Aorta (tissue), 5 donors: ENCODE results near the gene UBR4. TPM values are rescaled to one million over a fixed set of nuclear protein-coding genes. Genes with fewer than 3 reads are reported as not detected.
"Not testable (repeated sequence)": the region's sequence is repeated elsewhere in the genome, so short reads cannot be mapped to it uniquely, and the experiment has no call there.

Source experiments
- ATAC-seq: fragments of 200-7000 bp; cut with Tn5 transposase; one replicate; pipeline ENCODE4 v1.9.1; 2022; ENCODE audit warnings: moderate library complexity; ENCODE audit not compliant: low FRiP score
- DNase-seq, 2 donors: peaks; one replicate each; pipeline ENCODE4 v3.0.0-alpha.2; 2020
- H3K27ac ChIP-seq, 2 donors: one replicate each; pipeline ENCODE4 v1.5.1; 2013; ENCODE audit warnings: low read length in 2 of 2, mild to moderate bottlenecking in 2 of 2, moderate library complexity in 2 of 2, control low read depth in 1 of 2, inconsistent platforms in 1 of 2, low read depth in 1 of 2
- H3K27me3 ChIP-seq, 2 donors: one replicate each; pipeline ENCODE4 v1.6.1; 2013; ENCODE audit warnings: control low read depth in 1 of 2, low read length in 1 of 2, mild to moderate bottlenecking in 1 of 2, moderate library complexity in 1 of 2; ENCODE audit not compliant: insufficient read depth in 2 of 2, control insufficient read depth in 1 of 2
- H3K36me3 ChIP-seq, 2 donors: one replicate each; pipeline ENCODE4 v1.6.1; 2013; ENCODE audit warnings: control low read depth in 1 of 2, low read length in 1 of 2, mild to moderate bottlenecking in 1 of 2; ENCODE audit not compliant: insufficient read depth in 2 of 2, control insufficient read depth in 1 of 2
- H3K4me1 ChIP-seq, 2 donors: one replicate each; pipeline ENCODE4 v1.6.1; 2013; ENCODE audit warnings: low read length in 2 of 2, control low read depth in 1 of 2, mild to moderate bottlenecking in 1 of 2, moderate library complexity in 1 of 2; ENCODE audit not compliant: insufficient read depth in 2 of 2, control insufficient read depth in 1 of 2
- H3K4me3 ChIP-seq, 2 donors: one replicate each; pipeline ENCODE4 v1.5.1; 2013; ENCODE audit warnings: low read length in 2 of 2, control low read depth in 1 of 2, mild to moderate bottlenecking in 1 of 2
- H3K9me3 ChIP-seq: one replicate; pipeline ENCODE4 v1.6.1; 2013; ENCODE audit warnings: mild to moderate bottlenecking, low read length; ENCODE audit not compliant: control insufficient read depth
- whole genome bisulfite sequencing, 2 donors: extraction: QIAGEN DNeasy Blood & Tissue Kit; methylation state at CpG; one replicate each; pipeline ENCODE4 v1.1.7; 2013; 5-methylcytosine and 5-hydroxymethylcytosine counted together
- intact Hi-C, 2 donors: fragments of 100-400 bp; cut with DNase I; formaldehyde crosslinking; loops; one replicate each; pipeline versions ENCODE4 v1.14.2 to v1.15.0; 2022
- polyA plus RNA-seq, 2 donors: library from polyadenylated mRNA; stranded (reverse); fragments of 200-250 nt; gene quantifications; one replicate each; pipeline ENCODE4 v1.2.3, GENCODE V29; 2013
- total RNA-seq, 2 donors: library from RNA; stranded (reverse); fragmentation: NEBNext Ultra II Directional; extraction: Animal tissue kit (Norgen Biotek cat#: 25700); gene quantifications; one replicate each; pipeline ENCODE4 v1.2.1, GENCODE V29; 2021
- donor health status: healthy with polysubstance abuse.
- donor health status: Bipolar disorder and iron deficiency.
- donor health status: DM: no; HTN: no; CAD: no.
- donor health status: DM: no; HTN: no; CAD: no.
- donor health status: DM: yes; HTN: yes; CAD: no.

UBR4 gene
- total and polyA plus RNA-seq, 4 donors: 16.4 to 293 (median 187) TPM

- intact Hi-C loops: no loop called here
- 86 to 87% methylated on average over 15 of the region's 15 CpGs for WGBS, 2 donors
- peaks cover 3 to 12% of the 10 kb centered on the region in 2 donors for H3K36me3 ChIP-seq
Observed at GRCh38 chr1:19222979-19223824, 13.1 kb upstream of the UBR4 start.

DNA sequence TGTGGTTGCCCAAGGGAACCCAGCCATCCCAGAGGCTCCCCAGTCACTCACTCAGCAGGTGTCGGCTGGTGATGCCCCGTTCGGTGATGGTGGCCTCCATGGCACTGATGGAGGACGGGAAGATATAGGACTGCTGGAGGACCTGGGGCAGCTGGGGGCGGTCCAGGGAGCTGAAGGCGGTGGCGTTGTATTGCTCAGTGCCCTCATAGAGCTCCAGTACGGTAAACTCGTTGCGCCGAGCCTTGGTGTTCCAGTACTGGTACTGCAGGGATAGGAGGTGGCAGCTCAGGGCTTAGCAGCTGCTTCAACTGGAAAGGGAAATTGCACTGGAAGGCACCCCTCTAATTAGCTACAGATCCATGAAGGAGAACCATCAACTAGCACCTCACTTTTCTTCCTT is 12.5 kb upstream of the UBR4 start:
- 93 to 95% methylated on average over 11 of the region's 11 CpGs for WGBS, 2 donors

More at GRCh38 chr1:19222979-19223824, 13.1 kb upstream of the UBR4 start:
- no peaks in the 10 kb centered on the region for H3K4me1 ChIP-seq
- H3K9me3 ChIP-seq: no peaks in the 10 kb centered on the region
- H3K27me3 ChIP-seq: no peaks in the 10 kb centered on the region
- no peak overlapping the region for H3K4me3 ChIP-seq
- ATAC-seq: no peak
- DNase-seq: no peak
- no peak overlapping the region for H3K27ac ChIP-seq

DNA sequence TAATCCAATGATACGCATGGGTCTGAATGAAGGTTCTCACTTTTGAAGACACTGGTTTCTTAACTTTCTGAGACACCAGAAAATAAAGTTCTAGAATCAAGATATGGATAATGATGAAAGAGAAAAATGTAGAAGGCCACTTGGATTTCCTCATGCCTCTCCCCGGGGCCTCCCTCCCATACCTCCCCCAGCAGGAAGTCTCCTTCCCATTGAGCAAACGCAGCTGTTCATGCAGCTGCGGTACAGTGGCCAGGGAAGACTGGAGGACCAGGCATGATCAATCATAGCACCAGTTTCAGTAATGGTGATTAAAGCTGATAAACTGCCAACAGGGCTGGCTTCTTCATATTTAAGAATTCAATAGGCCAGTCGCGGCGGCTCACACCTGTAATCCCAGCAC is 10.9 kb upstream of the UBR4 start:
- no peaks in the 10 kb centered on the region for H3K27me3 ChIP-seq
- WGBS, 2 donors: 82 to 83% methylated on average over 7 of the region's 7 CpGs
- H3K36me3 ChIP-seq: peaks cover 0 to 10% of the 10 kb centered on the region in 2 donors
- H3K9me3 ChIP-seq: no peaks in the 10 kb centered on the region
- ATAC-seq (no peak), DNase-seq (no peak)
- no peak overlapping the region for H3K27ac ChIP-seq
- no peak overlapping the region for H3K4me3 ChIP-seq
- H3K4me1 ChIP-seq: no peaks in the 10 kb centered on the region
- intact Hi-C loops: no loop called here

More for the DNA sequence above, 12.5 kb upstream of the UBR4 start:
- no peak for ATAC-seq
- Histone ChIP-seq H3K27ac (no peak overlapping the region), H3K27me3 (no peaks in the 10 kb centered on the region), H3K9me3 (no peaks in the 10 kb centered on the region), H3K4me1 (no peaks in the 10 kb centered on the region), H3K36me3 (peaks cover 3 to 12% of the 10 kb centered on the region in 2 donors), H3K4me3 (no peak overlapping the region)
- DNase-seq: no peak
- intact Hi-C loops: no loop called here

DNA sequence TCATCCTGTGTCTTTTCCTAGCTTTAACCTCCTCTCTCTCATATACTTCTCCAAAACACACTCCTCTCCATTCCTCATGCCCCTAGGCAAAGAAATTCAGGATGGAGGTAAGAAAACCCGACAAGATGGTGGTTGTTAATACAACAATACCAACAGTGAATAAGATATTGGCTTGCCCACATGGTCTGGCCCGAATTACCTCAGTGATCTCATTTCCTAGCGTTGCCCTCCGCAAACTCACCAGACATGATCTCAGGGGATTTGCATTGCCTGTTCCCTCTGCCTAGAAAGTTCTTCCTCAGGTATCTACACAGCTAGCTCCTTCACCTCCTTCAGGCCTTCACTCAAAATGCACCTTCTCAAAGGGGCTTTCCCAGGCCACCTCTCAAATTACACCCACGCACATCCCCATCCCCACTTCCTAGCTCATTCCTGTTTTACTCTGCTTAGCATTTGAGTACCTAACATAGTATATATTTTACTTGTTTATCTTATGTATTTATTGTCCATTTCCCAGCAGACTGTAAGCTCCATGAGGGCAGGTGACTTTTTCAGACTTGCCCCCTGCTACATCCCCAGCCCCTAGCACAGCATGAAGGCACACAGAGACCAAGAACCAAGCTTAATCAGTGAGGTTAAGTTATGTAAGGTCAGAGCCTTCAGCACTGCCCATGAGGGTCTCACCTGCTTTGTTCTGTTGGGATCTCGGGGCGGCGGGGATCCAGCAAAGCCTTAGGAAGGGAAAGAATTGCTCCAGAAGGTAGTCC is 10.2 kb upstream of the UBR4 start:
- Histone ChIP-seq H3K4me1 (no peaks in the 10 kb centered on the region), H3K9me3 (no peaks in the 10 kb centered on the region), H3K27me3 (no peaks in the 10 kb centered on the region), H3K27ac (no peak overlapping the region), H3K36me3 (peaks cover 0 to 7% of the 10 kb centered on the region in 2 donors), H3K4me3 (no peak overlapping the region)
- ATAC-seq (no peak), DNase-seq (no peak)
- 70 to 73% methylated on average over 8 of the region's 8 CpGs for WGBS, 2 donors
- intact Hi-C loops: no loop called here

DNA sequence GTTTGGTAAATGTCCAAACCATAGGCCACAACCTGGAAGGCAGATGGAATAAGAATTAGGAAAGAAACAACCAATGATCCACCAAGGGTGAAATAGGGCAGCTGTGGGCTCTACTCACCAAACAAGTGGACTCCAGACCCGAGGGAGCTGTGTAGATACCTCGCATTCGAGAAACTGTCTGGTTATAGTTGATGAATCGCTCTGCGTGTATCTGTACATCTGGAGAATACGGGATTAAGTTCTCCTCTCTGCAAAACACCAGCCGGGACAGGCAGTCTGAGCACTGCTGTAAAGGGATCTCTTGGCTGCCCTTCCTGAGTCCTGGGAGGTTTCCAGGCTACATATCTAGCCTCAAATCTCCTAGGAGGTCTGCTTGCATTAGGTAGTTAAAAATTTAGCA is 9.4 kb upstream of the UBR4 start:
- ATAC-seq: no peak

GRCh38 chr1:19216585-19216984 is 6.5 kb upstream of the UBR4 start:
- 94 to 95% methylated on average over 4 of the region's 4 CpGs for WGBS, 2 donors
- H3K4me3 ChIP-seq, H3K27ac ChIP-seq, intact Hi-C loops, H3K36me3 ChIP-seq, H3K9me3 ChIP-seq, DNase-seq, H3K4me1 ChIP-seq, ATAC-seq, H3K27me3 ChIP-seq: not testable (repeated sequence)

More for the DNA sequence above, 9.4 kb upstream of the UBR4 start:
- intact Hi-C loops: no loop called here
- Histone ChIP-seq H3K9me3 (no peaks in the 10 kb centered on the region), H3K4me1 (no peaks in the 10 kb centered on the region), H3K27me3 (no peaks in the 10 kb centered on the region), H3K4me3 (no peak overlapping the region), H3K36me3 (peaks cover 0 to 7% of the 10 kb centered on the region in 2 donors), H3K27ac (no peak overlapping the region)
- DNase-seq: no peak
- WGBS, 2 donors: 82 to 86% methylated on average over 7 of the region's 7 CpGs

DNA sequence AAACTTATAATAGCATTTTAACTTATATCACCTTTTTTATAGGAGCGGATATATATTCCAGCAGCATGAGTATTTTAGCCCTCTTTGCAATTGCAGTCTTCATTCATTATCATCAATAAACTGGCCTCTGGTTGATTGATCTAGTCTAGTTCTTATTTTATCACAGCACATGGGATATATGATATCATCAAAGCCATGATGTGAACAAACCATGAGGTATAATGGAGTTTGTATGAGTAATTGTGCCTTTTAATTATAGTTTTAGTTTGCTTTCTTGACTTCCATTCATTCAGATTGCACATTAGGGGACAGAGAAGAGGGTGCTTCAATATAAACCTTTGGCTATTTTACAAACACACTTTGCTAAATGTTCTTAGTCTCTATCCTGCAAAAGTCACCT is 3.5 kb upstream of the UBR4 start:
- 92 to 95% methylated on average over 1 of the region's 1 CpG for WGBS, 2 donors
- intact Hi-C loops: no loop called here
- no peaks in the 10 kb centered on the region for H3K27me3 ChIP-seq
- DNase-seq (no peak), ATAC-seq (no peak)
- H3K4me1 ChIP-seq: peaks cover 0 to 5% of the 10 kb centered on the region in 2 donors
- no peaks in the 10 kb centered on the region for H3K36me3 ChIP-seq
- no peaks in the 10 kb centered on the region for H3K9me3 ChIP-seq
- H3K27ac ChIP-seq: no peak overlapping the region
- H3K4me3 ChIP-seq: no peak overlapping the region

DNA sequence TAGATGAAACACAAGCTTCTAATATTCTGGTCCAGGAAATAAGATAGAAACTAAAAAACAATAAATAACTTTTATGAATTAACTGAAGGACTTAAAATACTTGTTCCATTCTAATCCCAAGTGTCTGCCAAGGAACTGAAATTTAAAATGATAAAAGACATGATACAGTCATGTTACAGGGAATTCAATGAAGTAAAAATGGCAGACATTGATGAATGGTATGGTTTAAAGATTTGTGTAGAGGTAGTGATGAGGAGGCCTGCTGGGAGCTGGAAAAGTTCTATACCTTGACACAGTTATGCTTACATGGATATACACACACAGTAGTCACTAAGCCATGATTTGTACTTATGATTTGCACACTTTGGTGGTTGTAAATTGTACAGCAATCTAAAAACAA is 2.1 kb upstream of the UBR4 start:
- no peaks in the 10 kb centered on the region for H3K9me3 ChIP-seq
- DNase-seq (no peak), ATAC-seq (no peak)
- no peaks in the 10 kb centered on the region for H3K27me3 ChIP-seq
- H3K36me3 ChIP-seq: no peaks in the 10 kb centered on the region
- peaks cover 0 to 5% of the 10 kb centered on the region in 2 donors for H3K4me1 ChIP-seq
- H3K4me3 ChIP-seq: no peak overlapping the region
- H3K27ac ChIP-seq: no peak overlapping the region
- intact Hi-C loops: no loop called here
